K562 (cell line): ENCODE data around the gene DOCK8. TPM values are rescaled to one million over a fixed set of nuclear protein-coding genes. Genes with fewer than 3 reads are reported as not detected.

Experiments used
- ADNP ChIP-seq: fragments of 200-800 bp; sonication (Bioruptor generic); IDR thresholded peaks from 2 replicates; pipeline ENCODE4 v1.6.1; 2016; ENCODE audit warnings: missing genetic modification characterization, missing compliant biosample characterization
- CBFA2T2 ChIP-seq: fragments of 450-650 bp; conservative IDR thresholded peaks from 2 replicates; pipeline ENCODE4 v1.6.1; 2017; ENCODE audit warnings: mild to moderate bottlenecking
- CC2D1A ChIP-seq: fragments of 450-650 bp; IDR thresholded peaks from 2 replicates; pipeline ENCODE4 v1.6.1; 2017; ENCODE audit warnings: mild to moderate bottlenecking
- CLOCK ChIP-seq: fragments of 250-450 bp; sonication (Bioruptor Pico); IDR thresholded peaks from 2 replicates; pipeline ENCODE4 v1.4.0; 2020; ENCODE audit warnings: mild to moderate bottlenecking, moderate library complexity, borderline replicate concordance
- CREB3 ChIP-seq: fragments of 450-650 bp; conservative IDR thresholded peaks from 2 replicates; pipeline ENCODE4 v1.6.1; 2016; ENCODE audit warnings: missing genetic modification characterization, low read depth, mild to moderate bottlenecking, missing compliant biosample characterization, moderate library complexity
- ETV5 ChIP-seq: sonication (generic); formaldehyde crosslinking; IDR thresholded peaks from 2 replicates; pipeline ENCODE4 v1.4.0; 2020; ENCODE audit warnings: low read depth, mild to moderate bottlenecking, missing genetic modification reagents
- FOXM1 ChIP-seq, 2 experiments: fragments of 450-650 bp in 1 of 2; sonication (generic) in 1 of 2; formaldehyde crosslinking in 1 of 2; IDR thresholded peaks; 2 replicates each; pipeline versions ENCODE4 v1.6.1 to v1.9.0; 2017 to 2022; ENCODE audit warnings: low read depth in 2 of 2, mild to moderate bottlenecking in 2 of 2, missing genetic modification reagents in 1 of 2, moderate library complexity in 1 of 2
- HDAC1 ChIP-seq, 2 experiments: fragments of 450-650 bp; IDR thresholded peaks; 2 replicates each; pipeline ENCODE4 v1.6.1; 2016 to 2017; ENCODE audit warnings: inconsistent platforms in 1 of 2, mild to moderate bottlenecking in 1 of 2, moderate library complexity in 1 of 2
- JUND ChIP-seq, 2 experiments: IDR thresholded peaks; 2 replicates in 1 of 2; 3 replicates in 1 of 2; pipeline ENCODE4 v1.6.1; 2011; ENCODE audit warnings: borderline replicate concordance in 2 of 2, low read depth in 2 of 2, low read length in 2 of 2, improper control_type of control experiment in 1 of 2, missing biosample characterization in 1 of 2, missing genetic modification characterization in 1 of 2, missing genetic modification reagents in 1 of 2
- KDM1A ChIP-seq, 2 experiments: fragments of 450-650 bp; IDR thresholded peaks; 2 replicates each; pipeline ENCODE4 v1.6.1; 2016; ENCODE audit warnings: mild to moderate bottlenecking in 2 of 2
- NBN ChIP-seq: fragments of 450-650 bp; IDR thresholded peaks from 2 replicates; pipeline ENCODE4 v1.6.1; 2016; ENCODE audit warnings: low read depth, mild to moderate bottlenecking
- NCOR1 ChIP-seq: fragments of 450-650 bp; IDR thresholded peaks from 2 replicates; pipeline ENCODE4 v1.6.1; 2016; ENCODE audit warnings: mild to moderate bottlenecking, moderate library complexity
- NELFE ChIP-seq: IDR thresholded peaks from 2 replicates; pipeline ENCODE4 v1.6.1; 2011; ENCODE audit warnings: mild to moderate bottlenecking; ENCODE audit not compliant: insufficient read depth, insufficient read length
- PML ChIP-seq: IDR thresholded peaks from 2 replicates; pipeline ENCODE4 v1.6.1; 2012; ENCODE audit warnings: low read length, inconsistent platforms
- RUNX1 ChIP-seq: sonication (generic); IDR thresholded peaks from 2 replicates; pipeline ENCODE4 v1.6.1; 2016; ENCODE audit warnings: antibody characterized with exemption, low read depth
- SMAD2 ChIP-seq: fragments of 150-350 bp; IDR thresholded peaks from 2 replicates; pipeline ENCODE4 v1.6.1; 2014; ENCODE audit warnings: low read depth, mild to moderate bottlenecking, low read length
- SMARCA4 ChIP-seq: fragments of 450-650 bp; IDR thresholded peaks from 2 replicates; pipeline ENCODE4 v1.6.1; 2016
- SMARCC2 ChIP-seq: fragments of 450-650 bp; IDR thresholded peaks from 2 replicates; pipeline ENCODE4 v1.6.1; 2017; ENCODE audit warnings: antibody characterized with exemption, moderate library complexity, mild to moderate bottlenecking, low read depth
- SOX6 ChIP-seq: fragments of 450-650 bp; IDR thresholded peaks from 2 replicates; pipeline ENCODE4 v1.6.1; 2014; ENCODE audit warnings: mild to moderate bottlenecking
- TAL1 ChIP-seq: fragments of 450-650 bp; IDR thresholded peaks from 2 replicates; pipeline ENCODE4 v1.6.1; 2016; ENCODE audit warnings: mild to moderate bottlenecking
- ZNF140 ChIP-seq: fragments of 250-450 bp; sonication (Bioruptor Pico); IDR thresholded peaks from 2 replicates; pipeline ENCODE4 v1.8.0; 2021; ENCODE audit warnings: moderate library complexity, mild to moderate bottlenecking, inconsistent platforms
- ZNF583 ChIP-seq: fragments of 250-450 bp; sonication (Bioruptor Pico); IDR thresholded peaks from 2 replicates; pipeline ENCODE4 v1.4.0; 2020
- polyA plus RNA-seq, 8 experiments: library from polyadenylated mRNA; depleted of rRNA in 4 of 8; stranded (reverse) in 5 of 8; unstranded in 3 of 8; fragments of >200 nt; fragmentation: Nextera tagmentation in 2 of 8; fragmentation: Illumina TruSeq in 1 of 8; extraction: Ambion mirVana in 2 of 8; extraction: Trizol in 1 of 8; gene quantifications; 2 replicates each; pipeline versions ENCODE4 v1.2.1 to v1.2.3, GENCODE V29; 2011 to 2014; ENCODE audit warnings: inconsistent platforms in 1 of 8, missing spikeins in 1 of 8
- total RNA-seq, 7 experiments: library from RNA; depleted of rRNA in 6 of 7; stranded (reverse); fragments of >200 nt in 6 of 7; fragmentation: Illumina TruSeq in 2 of 7; extraction: Trizol in 2 of 7; gene quantifications; 2 replicates each; pipeline versions ENCODE4 v1.2.1 to v1.2.3, GENCODE V29; 2011 to 2021; ENCODE audit warnings: low replicate concordance in 1 of 7
- TF ChIP-seq, protein P1 (sequence below): fragments of 250-450 bp; sonication (Bioruptor Pico); IDR thresholded peaks from 2 replicates; pipeline ENCODE4 v1.4.0; 2020; ENCODE audit warnings: mild to moderate bottlenecking, moderate library complexity

Gene DOCK8
- total and polyA plus RNA-seq, 9 of the 15 experiments (the other 6 are each of a cell fraction or from before 2014, with no cell fraction given) = 14.4 to 53.8 (median 25.1) TPM

DNA sequence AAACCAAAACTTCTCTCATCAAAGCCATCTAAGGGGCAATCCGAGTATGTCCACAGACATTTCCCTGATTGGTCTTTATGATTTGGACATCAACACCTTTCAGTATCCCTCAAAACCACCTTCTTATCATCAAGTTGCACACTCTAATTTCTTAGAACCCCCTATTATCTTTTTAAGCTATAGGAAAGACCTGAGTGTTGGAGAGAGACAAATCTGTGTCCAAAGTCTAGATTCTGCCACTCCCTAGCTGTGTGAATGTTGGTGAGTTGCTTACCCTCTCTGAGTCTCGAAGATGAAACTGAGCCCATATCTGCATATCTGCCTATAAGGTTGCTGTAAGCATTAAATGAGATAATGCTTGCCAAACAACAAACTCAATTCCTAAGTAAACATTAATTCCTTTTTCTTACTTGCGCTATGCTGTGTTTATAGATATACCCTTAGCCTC lies 159.1 kb downstream of the DOCK8 start (continued):
- TF ChIP-seq, protein P1, sequence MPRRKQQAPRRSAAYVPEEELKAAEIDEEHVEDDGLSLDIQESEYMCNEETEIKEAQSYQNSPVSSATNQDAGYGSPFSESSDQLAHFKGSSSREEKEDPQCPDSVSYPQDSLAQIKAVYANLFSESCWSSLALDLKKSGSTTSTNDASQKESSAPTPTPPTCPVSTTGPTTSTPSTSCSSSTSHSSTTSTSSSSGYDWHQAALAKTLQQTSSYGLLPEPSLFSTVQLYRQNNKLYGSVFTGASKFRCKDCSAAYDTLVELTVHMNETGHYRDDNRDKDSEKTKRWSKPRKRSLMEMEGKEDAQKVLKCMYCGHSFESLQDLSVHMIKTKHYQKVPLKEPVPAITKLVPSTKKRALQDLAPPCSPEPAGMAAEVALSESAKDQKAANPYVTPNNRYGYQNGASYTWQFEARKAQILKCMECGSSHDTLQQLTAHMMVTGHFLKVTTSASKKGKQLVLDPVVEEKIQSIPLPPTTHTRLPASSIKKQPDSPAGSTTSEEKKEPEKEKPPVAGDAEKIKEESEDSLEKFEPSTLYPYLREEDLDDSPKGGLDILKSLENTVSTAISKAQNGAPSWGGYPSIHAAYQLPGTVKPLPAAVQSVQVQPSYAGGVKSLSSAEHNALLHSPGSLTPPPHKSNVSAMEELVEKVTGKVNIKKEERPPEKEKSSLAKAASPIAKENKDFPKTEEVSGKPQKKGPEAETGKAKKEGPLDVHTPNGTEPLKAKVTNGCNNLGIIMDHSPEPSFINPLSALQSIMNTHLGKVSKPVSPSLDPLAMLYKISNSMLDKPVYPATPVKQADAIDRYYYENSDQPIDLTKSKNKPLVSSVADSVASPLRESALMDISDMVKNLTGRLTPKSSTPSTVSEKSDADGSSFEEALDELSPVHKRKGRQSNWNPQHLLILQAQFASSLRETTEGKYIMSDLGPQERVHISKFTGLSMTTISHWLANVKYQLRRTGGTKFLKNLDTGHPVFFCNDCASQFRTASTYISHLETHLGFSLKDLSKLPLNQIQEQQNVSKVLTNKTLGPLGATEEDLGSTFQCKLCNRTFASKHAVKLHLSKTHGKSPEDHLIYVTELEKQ (CRISPR knock-in tag) = no peak
- TF ChIP-seq SOX6 = peak; percentile 71
- peak; percentile 59 for TF ChIP-seq NCOR1
- TF ChIP-seq ZNF583 (CRISPR knock-in tag) = no peak
- TF ChIP-seq CREB3 = no peak
- TF ChIP-seq ETV5 (CRISPR knock-in tag) = no peak
- TF ChIP-seq RUNX1 = no peak
- peak; percentile 82 for TF ChIP-seq CBFA2T2
- TF ChIP-seq ZNF140 (CRISPR knock-in tag) = no peak
- TF ChIP-seq TAL1 = peak; percentile 90
- TF ChIP-seq SMARCA4 = 0 out of 2 replicates have a peak, but pooled peaks have one; percentile 15
- TF ChIP-seq SMARCC2 = no peak
- peak; percentile 62; the same call in 1 of the 2 replicates for TF ChIP-seq PML
- TF ChIP-seq SMAD2 = no peak
- no peak for TF ChIP-seq NBN
- TF ChIP-seq JUND (IDR thresholded peaks at IDR 0.05; ENCODE audit: borderline replicate concordance, low read depth, low read length) = no peak
- no peak for TF ChIP-seq JUND (tag; IDR thresholded peaks at IDR 0.05; ENCODE audit: borderline replicate concordance, low read depth, low read length)
- TF ChIP-seq NELFE = no peak
- peak; percentile 26; the same call in 1 of the 2 replicates for TF ChIP-seq CC2D1A
- TF ChIP-seq FOXM1 (IDR thresholded peaks at IDR 0.05; ENCODE audit: low read depth) = peak; percentile 54
- TF ChIP-seq FOXM1 (CRISPR knock-in tag; IDR thresholded peaks at IDR 0.05; ENCODE audit: low read depth) = no peak
- 0 out of 2 replicates have a peak, but pooled peaks have one; percentile 50 for TF ChIP-seq ADNP (tag)
- peak; percentile 98 to 99 for TF ChIP-seq KDM1A (IDR thresholded peaks at IDR 0.05)
- peak in 1 of 2 experiments; percentile 96; a peak in 2 of 4 replicates for TF ChIP-seq HDAC1 (IDR thresholded peaks at IDR 0.05)
- no peak for TF ChIP-seq CLOCK (CRISPR knock-in tag)
